NCI-H2081 (cell line): ENCODE measurements around the gene GABRD.

Experiments
- DNase-seq, 2 experiments: peaks; one replicate each; lab custom pipeline; 2025; lab: John Stamatoyannopoulos, UW

Gene GABRD

GRCh38 chr1:2076826-2077225, 57.7 kb downstream of the GABRD start:
- DNase-seq, result no peak

GRCh38 chr1:2078170-2078569, 59.0 kb downstream of the GABRD start:
- no peak for DNase-seq

- no peak for DNase-seq
These were observed 60.4 kb downstream of the GABRD start for GRCh38 chr1:2079396-2080085.

GRCh38 chr1:2080140-2080539, 61.0 kb downstream of the GABRD start:
- DNase-seq, result no peak
